Measurements from ENCODE around the gene KRTAP19-4.

- TF ChIP-seq POLR2A (IDR thresholded peaks at IDR 0.05; ENCODE audit: low read depth) (no peak), CTCF (IDR thresholded peaks at IDR 0.05) (no peak), EP300 (IDR thresholded peaks at IDR 0.05) (no peak)
These were observed 48.5 kb downstream of the KRTAP19-4 start for GRCh38 chr21:30448514-30448913.

Measured in esophagus muscularis mucosa (tissue), 4 donors.